RPMI8226 (cell line): ENCODE measurements around the gene FLNB.

Source experiments
- DNase-seq: peaks from one replicate; pipeline ENCODE4 v3.0.0-alpha.2; 2015

The FLNB gene

GRCh38 chr3:58150130-58150809 lies 142.0 kb downstream of the FLNB start:
- DNase-seq: no peak

GRCh38 chr3:58150810-58151199 lies 142.6 kb downstream of the FLNB start:
- DNase-seq: no peak

- no peak for DNase-seq
Observed at GRCh38 chr3:58151637-58152036, 143.4 kb downstream of the FLNB start.

- no peak for DNase-seq
Observed at GRCh38 chr3:58152225-58153015, 144.2 kb downstream of the FLNB start.

GRCh38 chr3:58153371-58153770 lies 145.1 kb downstream of the FLNB start:
- DNase-seq: no peak

GRCh38 chr3:58154626-58155449 lies 146.6 kb downstream of the FLNB start:
- no peak for DNase-seq

GRCh38 chr3:58155838-58156237 lies 147.6 kb downstream of the FLNB start:
- no peak for DNase-seq

GRCh38 chr3:58157700-58158099 lies 149.5 kb downstream of the FLNB start:
- no peak for DNase-seq

- no peak for DNase-seq
Observed at GRCh38 chr3:58158442-58159153, 150.4 kb downstream of the FLNB start.

GRCh38 chr3:58160399-58160798 lies 152.2 kb downstream of the FLNB start:
- DNase-seq: no peak

- DNase-seq: peak; percentile 41
Observed at GRCh38 chr3:58161435-58162398, 153.5 kb downstream of the FLNB start.

GRCh38 chr3:58163234-58163633 lies 155.0 kb downstream of the FLNB start:
- no peak for DNase-seq

GRCh38 chr3:58164199-58164879 lies 156.1 kb downstream of the FLNB start:
- peak; percentile 47 for DNase-seq

GRCh38 chr3:58164906-58165821 lies 156.9 kb downstream of the FLNB start:
- DNase-seq: no peak

- peak; percentile 70 for DNase-seq
Observed at GRCh38 chr3:58167431-58168351, 159.5 kb downstream of the FLNB start.

GRCh38 chr3:58168498-58168897 lies 160.3 kb downstream of the FLNB start:
- no peak for DNase-seq

- DNase-seq: no peak
Observed at GRCh38 chr3:58169371-58169770, 161.1 kb downstream of the FLNB start.

- no peak for DNase-seq
Observed at GRCh38 chr3:58170376-58170775, 162.2 kb downstream of the FLNB start.

- no peak for DNase-seq
Observed at GRCh38 chr3:58171126-58171525, 162.9 kb downstream of the FLNB start.
